ENCODE results near the gene KRAS.

Gene KRAS

DNA sequence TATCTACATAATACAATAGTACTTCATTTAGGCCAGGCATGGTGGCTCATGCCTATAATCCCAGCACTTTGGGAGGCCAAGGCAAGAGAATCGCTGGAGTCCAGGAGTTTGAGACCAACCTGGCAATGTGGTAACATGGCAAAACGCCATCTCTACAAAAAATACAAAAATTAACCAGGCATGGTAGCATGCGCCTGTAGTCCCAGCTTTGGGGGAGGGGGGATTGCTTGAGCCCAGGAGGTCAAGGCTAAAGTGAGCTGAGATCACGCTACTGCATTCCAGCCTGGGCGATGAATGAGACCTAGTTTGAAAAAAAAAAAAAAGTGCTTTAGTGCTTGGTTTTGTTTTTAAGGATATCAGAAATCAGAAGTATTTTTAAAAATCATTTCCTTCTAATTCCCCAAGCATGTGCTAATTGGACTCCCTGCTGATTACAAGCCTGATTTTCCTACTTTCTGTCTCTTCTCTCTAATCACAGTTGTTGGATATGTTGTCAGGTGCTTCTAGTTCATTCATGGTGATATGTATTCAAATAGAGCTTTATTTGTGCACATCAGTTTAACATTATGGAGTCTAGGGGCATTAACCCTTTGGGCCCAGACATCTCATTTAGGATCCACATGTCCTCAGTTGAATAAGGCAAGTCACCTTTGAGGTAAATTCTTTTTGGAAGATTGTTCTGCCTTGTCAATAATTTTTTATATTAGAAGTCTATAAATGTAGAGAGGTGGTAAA is 7.0 kb upstream of the KRAS start:
- Histone ChIP-seq H4K20me1 (no peaks in the 10 kb centered on the region), H3K36me3 (no peaks in the 10 kb centered on the region), H3K4me1 (no peaks in the 10 kb centered on the region; the same call in 1 of the 2 replicates), H3K4me2 (no peak overlapping the region), H3K27me3 (no peaks in the 10 kb centered on the region), H3K9me3 (no peaks in the 10 kb centered on the region), H3K9ac (no peak overlapping the region), H3K27ac (no peak overlapping the region), H3K4me3 (no peak overlapping the region)
- no peak for TF ChIP-seq Cebpa-rat (IDR thresholded peaks at IDR 0.05)

DNA sequence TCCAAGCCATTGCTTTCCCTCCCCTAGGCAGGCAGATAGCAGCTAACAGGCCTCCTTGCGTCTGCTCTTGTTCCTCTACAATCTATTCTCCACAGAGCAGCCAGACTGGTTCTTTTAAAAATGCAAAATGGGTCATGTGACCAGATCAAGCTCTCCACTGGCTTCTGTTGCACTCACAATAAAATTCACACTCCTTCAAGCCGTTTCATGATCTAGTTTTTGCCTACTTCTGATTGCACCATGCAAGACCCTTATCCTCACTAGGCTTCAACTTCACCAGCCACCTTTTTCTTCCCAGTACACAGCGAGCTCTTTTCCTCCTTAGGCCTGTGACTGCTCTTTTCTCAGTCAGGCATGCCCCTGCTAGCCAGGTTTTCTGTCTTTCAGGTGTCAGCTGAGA is 6.1 kb upstream of the KRAS start:
- H3K4me1 ChIP-seq, result peaks cover 3% of the 10 kb centered on the region
- H3K36me3 ChIP-seq, result no peaks in the 10 kb centered on the region
- H3K27me3 ChIP-seq, result no peaks in the 10 kb centered on the region
- no peaks in the 10 kb centered on the region for H3K9me3 ChIP-seq
- no peaks in the 10 kb centered on the region for H4K20me1 ChIP-seq
- H3K4me3 ChIP-seq, result no peak overlapping the region
- H3K9ac ChIP-seq, result no peak overlapping the region
- TF ChIP-seq Cebpa-rat (IDR thresholded peaks at IDR 0.05), result no peak
- no peak overlapping the region for H3K4me2 ChIP-seq
- no peak overlapping the region for H3K27ac ChIP-seq

- TF ChIP-seq Cebpa-rat (IDR thresholded peaks at IDR 0.05), result no peak
- H3K27me3 ChIP-seq, result no peaks in the 10 kb centered on the region
- H3K36me3 ChIP-seq, result no peaks in the 10 kb centered on the region
- no peak overlapping the region for H3K27ac ChIP-seq
- no peak overlapping the region for H3K4me2 ChIP-seq
- H3K4me3 ChIP-seq, result no peak overlapping the region
- H3K9ac ChIP-seq, result no peak overlapping the region
- peaks cover 8% of the 10 kb centered on the region for H3K4me1 ChIP-seq
- H4K20me1 ChIP-seq, result no peaks in the 10 kb centered on the region
- H3K9me3 ChIP-seq, result no peaks in the 10 kb centered on the region
These were observed 5.3 kb upstream of the KRAS start for GRCh38 chr12:25256005-25256404.

GRCh38 chr12:25254271-25254880 is 3.6 kb upstream of the KRAS start:
- Histone ChIP-seq H3K27me3 (no peaks in the 10 kb centered on the region), H3K9ac (no peak overlapping the region), H4K20me1 (peaks cover 6% of the 10 kb centered on the region), H3K27ac (no peak overlapping the region), H3K4me2 (no peak overlapping the region), H3K4me3 (no peak overlapping the region), H3K9me3 (no peaks in the 10 kb centered on the region), H3K36me3 (no peaks in the 10 kb centered on the region), H3K4me1 (peaks cover 12% of the 10 kb centered on the region)
- no peak for TF ChIP-seq Cebpa-rat (IDR thresholded peaks at IDR 0.05)

- no peak overlapping the region for H3K4me2 ChIP-seq
- H3K36me3 ChIP-seq, result peaks cover under 1% of the 10 kb centered on the region; the same call in 1 of the 2 replicates
- peaks cover 15% of the 10 kb centered on the region for H4K20me1 ChIP-seq
- H3K9me3 ChIP-seq, result no peaks in the 10 kb centered on the region
- H3K9ac ChIP-seq, result no peak overlapping the region
- peaks cover 21% of the 10 kb centered on the region for H3K4me1 ChIP-seq
- no peak overlapping the region for H3K4me3 ChIP-seq
- no peak overlapping the region for H3K27ac ChIP-seq
- no peak for TF ChIP-seq Cebpa-rat (IDR thresholded peaks at IDR 0.05)
- no peaks in the 10 kb centered on the region for H3K27me3 ChIP-seq
These were observed 2.8 kb upstream of the KRAS start for GRCh38 chr12:25253371-25254068.

GRCh38 chr12:25252946-25253345 is 2.2 kb upstream of the KRAS start:
- TF ChIP-seq Cebpa-rat (IDR thresholded peaks at IDR 0.05), result no peak
- Histone ChIP-seq H3K27me3 (no peaks in the 10 kb centered on the region), H3K27ac (no peak overlapping the region), H3K4me3 (no peak overlapping the region), H3K9ac (no peak overlapping the region), H3K4me1 (peaks cover 25% of the 10 kb centered on the region), H4K20me1 (peaks cover 21% of the 10 kb centered on the region), H3K4me2 (no peak overlapping the region), H3K36me3 (peaks cover 7% of the 10 kb centered on the region; the same call in 1 of the 2 replicates), H3K9me3 (no peaks in the 10 kb centered on the region)

DNA sequence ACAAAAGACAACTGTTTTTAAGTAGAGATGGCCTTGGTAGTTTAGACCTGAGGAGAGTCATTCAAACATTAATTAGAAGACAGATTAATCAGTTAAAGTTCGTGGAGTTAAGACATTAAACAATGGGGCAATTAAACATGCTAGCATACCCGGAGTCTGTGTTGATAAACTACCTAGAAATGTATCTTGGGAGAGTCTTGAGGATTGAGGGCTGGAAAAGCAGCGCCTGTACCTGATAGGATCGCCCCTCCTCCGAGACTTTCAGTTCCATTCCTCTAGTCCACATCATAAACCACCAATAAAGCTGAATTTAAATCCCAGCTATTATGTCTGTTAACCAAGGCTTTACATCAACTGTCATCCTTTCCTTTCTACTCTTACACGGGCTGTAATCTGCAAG is 1.0 kb upstream of the KRAS start:
- H4K20me1 ChIP-seq, result peaks cover 31% of the 10 kb centered on the region
- H3K4me3 ChIP-seq, result peak overlapping the region; percentile 90
- peaks cover 26% of the 10 kb centered on the region for H3K4me1 ChIP-seq
- no peaks in the 10 kb centered on the region for H3K9me3 ChIP-seq
- H3K27ac ChIP-seq, result peak overlapping the region; percentile 91; the same call in 1 of the 2 replicates
- H3K9ac ChIP-seq, result peak overlapping the region; percentile 91
- H3K36me3 ChIP-seq, result peaks cover 15% of the 10 kb centered on the region; the same call in 1 of the 2 replicates
- H3K27me3 ChIP-seq, result no peaks in the 10 kb centered on the region
- no peak for TF ChIP-seq Cebpa-rat (IDR thresholded peaks at IDR 0.05)
- H3K4me2 ChIP-seq, result peak overlapping the region; percentile 84

- H3K27ac ChIP-seq, result peak overlapping the region; percentile 91
- peaks cover 26% of the 10 kb centered on the region for H3K4me1 ChIP-seq
These were observed 594 bp downstream of the KRAS start for GRCh38 chr12:25249931-25250738.

DNA sequence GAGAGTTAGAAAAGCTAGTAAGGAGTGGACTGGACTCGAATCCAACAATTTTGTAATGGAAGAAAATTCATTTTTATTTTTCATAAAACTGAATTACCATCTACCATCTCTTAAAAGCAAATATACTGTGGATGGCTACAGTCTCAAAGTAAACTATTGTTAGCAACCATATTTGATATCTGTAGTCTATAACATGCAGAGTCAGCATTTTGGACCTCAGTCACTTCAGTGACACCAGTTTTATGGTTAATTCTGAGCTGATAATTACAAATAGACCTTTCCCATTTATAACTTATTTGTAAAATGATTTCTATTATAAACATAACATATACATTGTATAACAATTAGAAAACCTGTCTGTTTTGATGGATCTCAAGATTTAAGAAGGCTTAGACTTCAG is 2.0 kb downstream of the KRAS start:
- Histone ChIP-seq H3K4me2 (peak overlapping the region; percentile 95), H3K4me1 (peaks cover 26% of the 10 kb centered on the region)

More at GRCh38 chr12:25249931-25250738, 594 bp downstream of the KRAS start:
- Histone ChIP-seq H3K4me2 (peak overlapping the region; percentile 95), H3K36me3 (peaks cover 31% of the 10 kb centered on the region), H4K20me1 (peaks cover 43% of the 10 kb centered on the region), H3K9me3 (peaks cover 5% of the 10 kb centered on the region; the same call in 1 of the 2 replicates), H3K9ac (peak overlapping the region; percentile 91), H3K4me3 (peak overlapping the region; percentile 90), H3K27me3 (no peaks in the 10 kb centered on the region)
- no peak for TF ChIP-seq Cebpa-rat (IDR thresholded peaks at IDR 0.05)

More for the DNA sequence above, 2.0 kb downstream of the KRAS start:
- H4K20me1 ChIP-seq, result peaks cover 57% of the 10 kb centered on the region
- H3K27ac ChIP-seq, result no peak overlapping the region
- peaks cover 42% of the 10 kb centered on the region for H3K36me3 ChIP-seq
- no peak for TF ChIP-seq Cebpa-rat (IDR thresholded peaks at IDR 0.05)
- H3K9me3 ChIP-seq, result peaks cover 5% of the 10 kb centered on the region; the same call in 1 of the 2 replicates
- peak overlapping the region; percentile 90; the same call in 1 of the 2 replicates for H3K4me3 ChIP-seq
- peak overlapping the region; percentile 3; the same call in 1 of the 2 replicates for H3K9ac ChIP-seq
- no peaks in the 10 kb centered on the region for H3K27me3 ChIP-seq
